Thyroid gland (tissue), 4 donors: ENCODE data around the gene CFAP126.

Experiments
- POLR2A ChIP-seq, 2 donors: fragments of 450-650 bp; IDR thresholded peaks; one replicate each; pipeline ENCODE4 v1.6.1; 2017; ENCODE audit warnings: antibody characterized with exemption in 2 of 2, mild to moderate bottlenecking in 2 of 2, moderate library complexity in 1 of 2
- TF ChIP-seq, protein P1 (sequence below), 6 experiments: fragments of 200-600 bp in 3 of 6; fragments of 450-650 bp in 3 of 6; sonication (generic) in 3 of 6; IDR thresholded peaks; one replicate each; pipeline ENCODE4 v1.5.1; 2016 to 2019; ENCODE audit warnings: antibody characterized with exemption in 6 of 6, mild to moderate bottlenecking in 2 of 6, inconsistent platforms in 1 of 6, moderate library complexity in 1 of 6

DNA sequence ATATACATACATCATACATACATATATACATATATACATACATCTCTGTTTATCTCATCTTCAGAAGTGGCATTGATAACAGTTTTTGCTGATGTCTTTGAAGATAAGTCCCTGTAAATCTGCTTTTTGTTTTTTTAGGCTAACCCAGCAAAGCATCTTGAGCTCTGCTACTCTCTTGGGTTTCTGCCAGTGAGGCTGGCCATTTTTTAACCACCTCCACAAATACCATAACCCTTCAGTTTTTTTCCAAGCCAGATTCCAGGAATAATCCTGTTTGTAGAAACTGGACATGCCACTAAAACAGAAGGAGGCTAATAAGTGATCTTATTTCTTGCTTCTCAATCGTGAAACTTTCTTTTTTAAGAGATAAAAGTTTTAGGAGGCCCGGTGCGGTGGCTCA lies 31.9 kb downstream of the CFAP126 start:
- TF ChIP-seq, protein P1, sequence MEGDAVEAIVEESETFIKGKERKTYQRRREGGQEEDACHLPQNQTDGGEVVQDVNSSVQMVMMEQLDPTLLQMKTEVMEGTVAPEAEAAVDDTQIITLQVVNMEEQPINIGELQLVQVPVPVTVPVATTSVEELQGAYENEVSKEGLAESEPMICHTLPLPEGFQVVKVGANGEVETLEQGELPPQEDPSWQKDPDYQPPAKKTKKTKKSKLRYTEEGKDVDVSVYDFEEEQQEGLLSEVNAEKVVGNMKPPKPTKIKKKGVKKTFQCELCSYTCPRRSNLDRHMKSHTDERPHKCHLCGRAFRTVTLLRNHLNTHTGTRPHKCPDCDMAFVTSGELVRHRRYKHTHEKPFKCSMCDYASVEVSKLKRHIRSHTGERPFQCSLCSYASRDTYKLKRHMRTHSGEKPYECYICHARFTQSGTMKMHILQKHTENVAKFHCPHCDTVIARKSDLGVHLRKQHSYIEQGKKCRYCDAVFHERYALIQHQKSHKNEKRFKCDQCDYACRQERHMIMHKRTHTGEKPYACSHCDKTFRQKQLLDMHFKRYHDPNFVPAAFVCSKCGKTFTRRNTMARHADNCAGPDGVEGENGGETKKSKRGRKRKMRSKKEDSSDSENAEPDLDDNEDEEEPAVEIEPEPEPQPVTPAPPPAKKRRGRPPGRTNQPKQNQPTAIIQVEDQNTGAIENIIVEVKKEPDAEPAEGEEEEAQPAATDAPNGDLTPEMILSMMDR (IDR thresholded peaks at IDR 0.05) = no peak
- no peak for TF ChIP-seq POLR2A (IDR thresholded peaks at IDR 0.05)
